HG02852 (cell line): Measurements from ENCODE around the gene HSD3B1.

ENCODE experiments used
- ATAC-seq: cut with Tn5 transposase; IDR thresholded peaks from one replicate; pipeline ENCODE4 v1.9.1; 2021; ENCODE audit warnings: mild to moderate bottlenecking, moderate library complexity; ENCODE audit not compliant: unreplicated experiment

Gene HSD3B1

GRCh38 chr1:119506941-119507340, at the start of gene HSD3B1:
TSS of gene HSD3B1 (plus strand) at chr1:119507210. CDS start at chr1:119507477, 267 bp downstream.
- ATAC-seq: no peak

- ATAC-seq: no peak
These were observed 44.0 kb upstream of the HSD3B1 start for GRCh38 chr1:119462964-119463363.

- no peak for ATAC-seq
These were observed 43.4 kb upstream of the HSD3B1 start for GRCh38 chr1:119463569-119463968.

- ATAC-seq: no peak
These were observed 40.6 kb upstream of the HSD3B1 start for GRCh38 chr1:119466445-119466844.

GRCh38 chr1:119467219-119467618, 39.8 kb upstream of the HSD3B1 start:
- ATAC-seq: no peak

GRCh38 chr1:119467857-119468668, 38.9 kb upstream of the HSD3B1 start:
- no peak for ATAC-seq

- ATAC-seq: no peak
These were observed 37.3 kb upstream of the HSD3B1 start for GRCh38 chr1:119469741-119470140.

GRCh38 chr1:119470377-119470776, 36.6 kb upstream of the HSD3B1 start:
- ATAC-seq: no peak

- no peak for ATAC-seq
These were observed 36.1 kb upstream of the HSD3B1 start for GRCh38 chr1:119470958-119471357.

GRCh38 chr1:119471566-119471965, 35.4 kb upstream of the HSD3B1 start:
- no peak for ATAC-seq

- ATAC-seq: no peak
These were observed 34.8 kb upstream of the HSD3B1 start for GRCh38 chr1:119472080-119472818.

- no peak for ATAC-seq
These were observed 34.2 kb upstream of the HSD3B1 start for GRCh38 chr1:119472819-119473175.

- peak; percentile 79 for ATAC-seq
These were observed 31.1 kb upstream of the HSD3B1 start for GRCh38 chr1:119475866-119476439.

- no peak for ATAC-seq
These were observed 29.3 kb upstream of the HSD3B1 start for GRCh38 chr1:119477710-119478109.

- no peak for ATAC-seq
These were observed 26.8 kb upstream of the HSD3B1 start for GRCh38 chr1:119480175-119480574.

GRCh38 chr1:119481951-119482350, 25.1 kb upstream of the HSD3B1 start:
- ATAC-seq: no peak

GRCh38 chr1:119482517-119483425, 24.2 kb upstream of the HSD3B1 start:
- ATAC-seq: no peak

GRCh38 chr1:119483441-119484200, 23.4 kb upstream of the HSD3B1 start:
- ATAC-seq: no peak

- ATAC-seq: no peak
These were observed 21.8 kb upstream of the HSD3B1 start for GRCh38 chr1:119485201-119485600.

- ATAC-seq: no peak
These were observed 18.8 kb upstream of the HSD3B1 start for GRCh38 chr1:119488216-119488615.
